Gastroesophageal sphincter (tissue), 4 donors: Measurements from ENCODE around the gene ERRFI1. TPM values are rescaled to one million over a fixed set of nuclear protein-coding genes. Genes with fewer than 3 reads are reported as not detected.

Experiments used
- ATAC-seq: fragments of 150-250 bp; one replicate; pipeline ENCODE4 v1.9.1; 2016; ENCODE audit warnings: mild to moderate bottlenecking, moderate library complexity
- H3K27ac ChIP-seq, 4 donors: fragments of 200-600 bp; sonication (generic) in 3 of 4; 1 replicate in 3 of 4; 2 replicates in 1 of 4; pipeline ENCODE4 v1.5.1; 2016 to 2019
- H3K27me3 ChIP-seq: fragments of 200-600 bp; sonication (generic); one replicate; pipeline ENCODE4 v1.5.1; 2019
- H3K36me3 ChIP-seq, 2 donors: fragments of 200-600 bp; sonication (generic); one replicate each; pipeline ENCODE4 v1.5.1; 2019; ENCODE audit warnings: control low read depth in 1 of 2
- H3K4me1 ChIP-seq, 3 donors: fragments of 200-600 bp; sonication (generic); 1 replicate in 2 of 3; 2 replicates in 1 of 3; pipeline ENCODE4 v1.5.1; 2016 to 2019; ENCODE audit warnings: control low read depth in 2 of 3
- H3K4me3 ChIP-seq, 2 donors: fragments of 200-600 bp; sonication (generic); one replicate each; pipeline ENCODE4 v1.5.1; 2019; ENCODE audit warnings: mild to moderate bottlenecking in 1 of 2, moderate library complexity in 1 of 2
- H3K9me3 ChIP-seq, 3 donors: fragments of 200-600 bp; sonication (generic); one replicate each; pipeline ENCODE4 v1.5.1; 2017 to 2019; ENCODE audit warnings: control low read depth in 2 of 3
- EP300 ChIP-seq: sonication (generic); formaldehyde crosslinking; IDR thresholded peaks from one replicate; pipeline ENCODE4 v1.6.1; 2017; ENCODE audit warnings: antibody characterized with exemption, mild to moderate bottlenecking
- POLR2A ChIP-seq, 2 donors: fragments of 450-650 bp; IDR thresholded peaks; one replicate each; pipeline ENCODE4 v1.6.1; 2017; ENCODE audit warnings: antibody characterized with exemption in 2 of 2, mild to moderate bottlenecking in 2 of 2, moderate library complexity in 1 of 2
- POLR2AphosphoS5 ChIP-seq: sonication (generic); formaldehyde crosslinking; IDR thresholded peaks from one replicate; pipeline ENCODE4 v1.6.1; 2017; ENCODE audit warnings: antibody characterized with exemption
- WGBS, 2 donors: methylation state at CpG; one replicate each; pipeline ENCODE4 v1.1.5; 2018; ENCODE audit warnings: low coverage in 1 of 2; 5-methylcytosine and 5-hydroxymethylcytosine counted together
- total RNA-seq, 4 donors: library from RNA; depleted of rRNA; stranded (reverse); fragments of >200 nt; gene quantifications; one replicate each; pipeline ENCODE4 v1.1.0, GENCODE V29; 2016
- TF ChIP-seq, protein P1 (sequence below), 4 experiments: fragments of 200-600 bp in 2 of 4; fragments of 450-650 bp in 2 of 4; sonication (generic) in 1 of 4; IDR thresholded peaks; one replicate each; pipeline ENCODE4 v1.5.1; 2017 to 2019; ENCODE audit warnings: antibody characterized with exemption in 4 of 4, mild to moderate bottlenecking in 2 of 4, moderate library complexity in 2 of 4

The ERRFI1 gene
- total RNA-seq, 4 donors from 2014 or later: 344 to 570 (median 393) TPM

- peak; percentile 81 for ATAC-seq
- WGBS, 2 donors: 57% methylated on average over 1 of the region's 1 CpG; no CpG with 5 or more reads in 1 of the 2 donors
- peaks cover 0 to 3% (median 0%) of the 10 kb centered on the region in 3 donors for H3K4me1 ChIP-seq
- H3K27ac ChIP-seq: peak overlapping the region; percentile 51 to 82 (median 72)
- no peaks in the 10 kb centered on the region for H3K36me3 ChIP-seq
- H3K9me3 ChIP-seq: peaks cover 0 to 10% (median 0%) of the 10 kb centered on the region in 3 donors
- TF ChIP-seq EP300: no peak
- TF ChIP-seq POLR2A (IDR thresholded peaks at IDR 0.05): no peak
- TF ChIP-seq POLR2AphosphoS5: no peak
- TF ChIP-seq, protein P1, sequence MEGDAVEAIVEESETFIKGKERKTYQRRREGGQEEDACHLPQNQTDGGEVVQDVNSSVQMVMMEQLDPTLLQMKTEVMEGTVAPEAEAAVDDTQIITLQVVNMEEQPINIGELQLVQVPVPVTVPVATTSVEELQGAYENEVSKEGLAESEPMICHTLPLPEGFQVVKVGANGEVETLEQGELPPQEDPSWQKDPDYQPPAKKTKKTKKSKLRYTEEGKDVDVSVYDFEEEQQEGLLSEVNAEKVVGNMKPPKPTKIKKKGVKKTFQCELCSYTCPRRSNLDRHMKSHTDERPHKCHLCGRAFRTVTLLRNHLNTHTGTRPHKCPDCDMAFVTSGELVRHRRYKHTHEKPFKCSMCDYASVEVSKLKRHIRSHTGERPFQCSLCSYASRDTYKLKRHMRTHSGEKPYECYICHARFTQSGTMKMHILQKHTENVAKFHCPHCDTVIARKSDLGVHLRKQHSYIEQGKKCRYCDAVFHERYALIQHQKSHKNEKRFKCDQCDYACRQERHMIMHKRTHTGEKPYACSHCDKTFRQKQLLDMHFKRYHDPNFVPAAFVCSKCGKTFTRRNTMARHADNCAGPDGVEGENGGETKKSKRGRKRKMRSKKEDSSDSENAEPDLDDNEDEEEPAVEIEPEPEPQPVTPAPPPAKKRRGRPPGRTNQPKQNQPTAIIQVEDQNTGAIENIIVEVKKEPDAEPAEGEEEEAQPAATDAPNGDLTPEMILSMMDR (IDR thresholded peaks at IDR 0.05): no peak
- no peak overlapping the region for H3K4me3 ChIP-seq
- H3K27me3 ChIP-seq: no peaks in the 10 kb centered on the region
Observed at GRCh38 chr1:8040586-8040985, 14.5 kb upstream of the ERRFI1 start.

- H3K27me3 ChIP-seq: no peaks in the 10 kb centered on the region
- ATAC-seq: no peak
- H3K27ac ChIP-seq: no peak overlapping the region
- no peak overlapping the region for H3K4me3 ChIP-seq
- TF ChIP-seq, protein P1 (IDR thresholded peaks at IDR 0.05): no peak
- TF ChIP-seq EP300 (no peak), POLR2A (IDR thresholded peaks at IDR 0.05) (no peak), POLR2AphosphoS5 (no peak)
- H3K4me1 ChIP-seq: peaks cover 0 to 3% (median 0%) of the 10 kb centered on the region in 3 donors
- no peaks in the 10 kb centered on the region for H3K36me3 ChIP-seq
- 84% methylated on average over 2 of the region's 2 CpGs for WGBS, 2 donors
- H3K9me3 ChIP-seq: peaks cover 0 to 10% (median 0%) of the 10 kb centered on the region in 3 donors
Observed at GRCh38 chr1:8039071-8039470, 13.0 kb upstream of the ERRFI1 start.

- TF ChIP-seq, protein P1 (IDR thresholded peaks at IDR 0.05): no peak
- TF ChIP-seq EP300 (no peak), POLR2AphosphoS5 (no peak), POLR2A (IDR thresholded peaks at IDR 0.05) (no peak)
- 90 to 94% methylated on average over 2 to 3 of the region's 4 CpGs for WGBS, 2 donors
Observed at GRCh38 chr1:8035289-8035688, 9.2 kb upstream of the ERRFI1 start.

GRCh38 chr1:8033322-8033721 is 7.2 kb upstream of the ERRFI1 start:
- WGBS, 2 donors: 80 to 88% methylated on average over 6 of the region's 6 CpGs
- no peaks in the 10 kb centered on the region for H3K36me3 ChIP-seq
- peaks cover 0 to 30% (median under 1%) of the 10 kb centered on the region in 3 donors for H3K4me1 ChIP-seq
- TF ChIP-seq, protein P1 (IDR thresholded peaks at IDR 0.05): no peak
- TF ChIP-seq POLR2A (IDR thresholded peaks at IDR 0.05) (no peak), EP300 (no peak), POLR2AphosphoS5 (no peak)
- ATAC-seq: no peak
- H3K4me3 ChIP-seq: no peak overlapping the region
- no peaks in the 10 kb centered on the region for H3K9me3 ChIP-seq
- H3K27me3 ChIP-seq: no peaks in the 10 kb centered on the region
- peak overlapping the region in 1 of 4 donors; percentile 96 for H3K27ac ChIP-seq

More at GRCh38 chr1:8035289-8035688, 9.2 kb upstream of the ERRFI1 start:
- Histone ChIP-seq H3K27ac (peak overlapping the region in 1 of 4 donors; percentile 25), H3K27me3 (no peaks in the 10 kb centered on the region), H3K36me3 (no peaks in the 10 kb centered on the region), H3K9me3 (peaks cover 0 to under 1% (median 0%) of the 10 kb centered on the region in 3 donors), H3K4me3 (no peak overlapping the region), H3K4me1 (peaks cover 0 to 14% (median 1%) of the 10 kb centered on the region in 3 donors)
- ATAC-seq: no peak

DNA sequence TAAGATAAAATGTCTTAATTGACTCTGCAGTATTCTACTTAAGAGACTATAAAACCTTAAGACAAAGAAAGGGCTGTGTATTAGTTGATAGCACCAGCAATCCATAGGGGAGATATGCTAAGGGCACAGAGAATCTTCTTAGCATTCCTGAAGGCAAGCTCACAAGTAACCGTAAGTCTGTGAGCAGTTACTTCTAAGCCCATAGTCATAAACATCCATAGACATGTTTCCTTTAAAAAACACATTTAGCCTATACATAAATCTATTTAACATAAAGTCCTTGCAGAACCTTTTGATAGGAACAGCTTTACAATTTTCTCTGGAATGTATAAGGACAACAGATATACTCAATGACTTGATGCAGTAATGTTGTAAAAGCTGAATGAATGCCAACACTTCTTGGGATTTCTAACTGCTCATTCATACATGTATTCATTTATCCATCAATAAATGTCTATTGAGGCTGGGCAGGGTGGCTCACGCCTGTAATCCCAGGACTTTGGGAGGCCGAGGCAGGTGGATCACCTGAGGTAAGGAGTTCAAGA is 6.3 kb upstream of the ERRFI1 start:
- peak overlapping the region in 1 of 4 donors; percentile 96 for H3K27ac ChIP-seq
- no peak for TF ChIP-seq POLR2A (IDR thresholded peaks at IDR 0.05)
- WGBS, 2 donors: 89 to 92% methylated on average over 1 to 3 of the region's 3 CpGs

More for the DNA sequence above, 6.3 kb upstream of the ERRFI1 start:
- peaks cover 0 to 39% (median 3%) of the 10 kb centered on the region in 3 donors for H3K4me1 ChIP-seq
- H3K9me3 ChIP-seq: no peaks in the 10 kb centered on the region
- no peaks in the 10 kb centered on the region for H3K27me3 ChIP-seq
- no peaks in the 10 kb centered on the region for H3K36me3 ChIP-seq
- ATAC-seq: no peak
- no peak overlapping the region for H3K4me3 ChIP-seq
